HL-60 (cell line): ENCODE measurements around the gene TMEM129.

Experiments used
- CTCF ChIP-seq: IDR thresholded peaks from one replicate; pipeline ENCODE4 v1.5.1; 2011; ENCODE audit warnings: low read length, control low read depth, inconsistent platforms; ENCODE audit not compliant: insufficient read depth
- REST ChIP-seq: IDR thresholded peaks from 2 replicates; pipeline ENCODE4 v1.6.1; 2012; ENCODE audit warnings: low read depth; ENCODE audit not compliant: insufficient replicate concordance

DNA sequence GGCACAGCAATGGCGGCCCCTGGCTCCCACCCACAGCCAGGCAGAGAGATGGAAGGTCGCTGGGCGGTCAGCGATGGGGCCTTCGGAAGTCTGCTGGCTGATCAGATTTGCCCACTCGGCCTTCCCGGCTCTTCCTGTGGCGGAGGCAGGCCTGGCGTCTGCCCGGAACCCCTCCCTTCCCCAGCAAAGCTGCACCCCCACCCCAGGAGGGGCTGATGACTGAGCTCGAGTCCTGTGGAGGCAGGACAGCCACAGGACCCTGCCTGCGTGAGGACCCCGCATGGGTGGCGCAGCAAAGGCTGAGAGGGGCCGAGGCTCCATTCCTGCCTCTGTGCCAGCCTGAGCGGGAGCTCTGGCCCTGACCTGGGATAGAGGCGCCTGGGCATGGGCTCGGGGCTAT is 35.0 kb upstream of the TMEM129 start:
- TF ChIP-seq CTCF (no peak), REST (no peak)
